SH-SY5Y (cell line): ENCODE measurements around the gene NBEAL2.

Source experiments
- GATA2 ChIP-seq: IDR thresholded peaks from 2 replicates; pipeline ENCODE4 v1.6.1; 2011; ENCODE audit warnings: mild to moderate bottlenecking, low read depth, low read length
- GATA3 ChIP-seq: IDR thresholded peaks from 2 replicates; pipeline ENCODE4 v1.6.1; 2011; ENCODE audit warnings: low read depth, mild to moderate bottlenecking, low read length, moderate library complexity

The NBEAL2 gene

DNA sequence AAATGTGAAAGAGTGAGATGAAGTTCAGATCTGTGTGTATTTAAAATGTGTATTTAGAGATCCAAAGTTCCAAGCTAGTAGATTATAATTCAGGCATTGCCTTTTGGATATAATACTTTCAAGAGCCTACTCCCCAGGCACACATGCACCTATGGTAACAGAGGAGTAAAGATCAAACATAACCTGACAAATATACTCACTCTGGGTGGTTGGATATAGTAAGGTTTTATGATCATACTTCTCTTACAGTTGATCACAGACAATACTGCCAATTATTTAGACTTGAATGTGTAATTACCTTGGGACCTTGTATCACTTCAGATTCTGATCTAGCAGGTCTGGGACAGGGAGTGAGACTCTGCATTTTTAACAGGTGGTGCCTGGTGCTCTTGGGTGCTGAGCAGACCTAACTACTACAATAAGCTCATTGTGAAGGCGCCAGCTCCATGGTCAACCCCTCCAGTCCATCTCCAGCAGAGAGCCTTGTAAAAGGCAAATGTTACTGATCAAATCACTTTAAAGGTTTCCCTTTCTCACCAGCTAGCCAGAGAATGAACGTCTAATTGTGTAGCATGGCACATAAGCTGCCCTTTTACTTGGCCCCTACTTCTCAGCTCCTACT lies 55.5 kb downstream of the NBEAL2 start:
- no peak for TF ChIP-seq GATA3
- TF ChIP-seq GATA2, result no peak

DNA sequence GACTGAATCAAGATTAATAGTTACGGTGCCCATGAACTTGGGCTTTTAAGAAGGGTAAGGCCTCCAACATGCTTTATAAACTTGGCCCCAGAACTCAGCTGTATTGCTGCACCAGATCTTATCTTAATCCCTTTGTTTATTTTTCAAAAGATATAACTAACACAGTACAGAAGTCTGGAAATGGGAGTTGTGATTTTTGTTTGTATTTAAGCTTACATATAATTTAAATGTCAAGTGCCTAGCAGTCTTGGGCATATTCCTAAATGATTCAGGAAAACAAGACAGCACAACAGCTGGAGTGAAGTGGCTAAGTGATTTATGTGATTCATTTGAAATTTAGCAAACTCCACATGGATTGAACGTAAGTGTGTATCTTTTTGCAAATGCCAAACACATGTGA lies 56.2 kb downstream of the NBEAL2 start:
- TF ChIP-seq GATA3 (no peak), GATA2 (peak; percentile 27; the same call in 1 of the 2 replicates)

GRCh38 chr3:47036145-47036544 lies 56.7 kb downstream of the NBEAL2 start:
- no peak for TF ChIP-seq GATA2
- no peak for TF ChIP-seq GATA3

- no peak for TF ChIP-seq GATA2
- no peak for TF ChIP-seq GATA3
These were observed 61.6 kb downstream of the NBEAL2 start for GRCh38 chr3:47041114-47041513.

DNA sequence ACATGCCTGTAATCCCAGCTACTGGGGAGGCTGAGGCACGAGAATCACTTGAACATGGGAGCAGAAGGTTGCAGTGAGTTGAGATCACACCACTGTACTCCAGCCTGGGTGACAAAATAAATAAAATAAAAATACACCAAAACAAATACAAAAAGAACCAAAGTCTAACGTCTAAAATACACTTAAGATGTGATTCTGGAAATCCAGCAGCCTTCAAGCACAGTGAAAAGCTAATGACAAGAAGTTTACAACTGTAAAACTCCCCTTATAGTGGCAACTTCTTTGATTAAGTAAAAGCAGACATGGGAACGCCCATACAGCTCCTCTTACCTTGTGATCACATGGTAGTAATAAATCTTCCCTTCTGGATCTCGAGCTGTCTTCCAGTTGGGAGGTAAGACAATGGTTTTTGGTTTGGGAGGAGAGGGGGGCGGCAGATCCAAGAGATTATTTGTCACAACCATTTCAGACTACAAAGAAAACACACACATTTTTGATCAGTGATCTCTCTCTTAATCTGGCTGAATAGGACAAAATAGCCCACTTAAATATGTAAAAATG lies 62.8 kb downstream of the NBEAL2 start:
- no peak for TF ChIP-seq GATA2
- TF ChIP-seq GATA3, result no peak

DNA sequence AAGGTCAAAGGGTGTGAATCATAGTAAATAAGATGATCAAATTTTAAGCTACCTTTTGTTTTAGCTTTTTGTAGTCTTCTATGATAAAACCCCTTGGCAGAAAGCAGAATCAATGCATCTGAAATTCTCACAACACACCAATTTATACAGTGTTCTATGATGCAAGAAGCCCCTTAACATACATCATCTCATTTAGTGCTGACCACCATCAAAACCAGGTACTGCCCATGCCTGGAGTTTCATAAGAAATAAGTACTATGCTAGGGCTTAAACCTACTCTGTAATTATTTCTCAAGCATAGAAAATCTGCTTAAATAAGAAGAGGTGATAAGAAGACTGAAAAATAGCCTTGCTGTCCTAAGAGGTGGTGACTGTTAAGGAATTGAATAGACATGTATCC lies 67.6 kb downstream of the NBEAL2 start:
- TF ChIP-seq GATA2 (no peak), GATA3 (no peak)

- TF ChIP-seq GATA2 (no peak), GATA3 (no peak)
These were observed 68.2 kb downstream of the NBEAL2 start for GRCh38 chr3:47047673-47048072.

- TF ChIP-seq GATA2 (no peak), GATA3 (no peak)
These were observed 74.9 kb downstream of the NBEAL2 start for GRCh38 chr3:47054412-47054811.

DNA sequence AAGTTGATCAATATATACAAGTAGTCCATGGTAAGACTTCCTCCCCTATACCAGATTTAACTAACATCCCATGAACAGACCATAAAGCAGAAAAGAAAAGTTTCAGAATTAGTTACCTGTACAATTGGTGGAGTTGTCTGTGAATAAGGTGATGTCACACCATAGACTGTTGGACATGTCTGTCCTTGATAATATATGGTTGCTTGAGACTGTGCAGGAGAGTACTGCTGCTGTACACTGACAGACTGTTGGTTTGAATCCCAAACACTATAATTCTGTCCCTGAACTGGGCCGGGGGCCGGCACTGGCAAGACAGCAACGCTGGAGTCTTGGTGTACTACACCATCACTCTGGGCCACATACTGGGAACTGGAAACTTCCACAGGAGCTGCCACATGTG lies 77.2 kb downstream of the NBEAL2 start:
- TF ChIP-seq GATA3 (no peak), GATA2 (no peak)

DNA sequence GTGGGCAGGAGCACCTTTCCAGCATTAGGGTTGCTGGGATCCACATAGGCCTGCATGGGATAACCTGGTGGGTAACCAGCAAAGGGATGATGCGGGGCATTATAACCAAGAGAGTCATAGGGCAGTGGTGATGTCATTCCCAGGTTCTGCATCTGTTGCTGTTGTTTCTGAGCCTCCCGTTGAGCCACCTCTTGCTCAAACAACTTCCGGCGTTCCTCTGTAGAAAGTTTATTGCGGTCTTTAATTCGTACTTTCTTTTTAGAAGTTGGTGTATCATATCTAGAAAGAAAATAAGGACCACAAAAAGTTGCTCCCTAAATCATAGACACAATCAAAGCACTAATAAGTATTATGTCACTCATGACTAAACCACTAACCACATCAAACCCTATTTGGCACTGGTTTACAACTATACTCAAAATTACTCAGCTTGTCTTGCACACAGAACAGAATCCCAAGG lies 77.8 kb downstream of the NBEAL2 start:
- no peak for TF ChIP-seq GATA3
- TF ChIP-seq GATA2, result no peak
